Measurements from ENCODE around the gene CYB5A. TPM values are rescaled to one million over a fixed set of nuclear protein-coding genes. Genes with fewer than 3 reads are reported as not detected.

Gene CYB5A
- total and polyA plus RNA-seq, 8 donors, result 238 to 508 (median 259) TPM

DNA sequence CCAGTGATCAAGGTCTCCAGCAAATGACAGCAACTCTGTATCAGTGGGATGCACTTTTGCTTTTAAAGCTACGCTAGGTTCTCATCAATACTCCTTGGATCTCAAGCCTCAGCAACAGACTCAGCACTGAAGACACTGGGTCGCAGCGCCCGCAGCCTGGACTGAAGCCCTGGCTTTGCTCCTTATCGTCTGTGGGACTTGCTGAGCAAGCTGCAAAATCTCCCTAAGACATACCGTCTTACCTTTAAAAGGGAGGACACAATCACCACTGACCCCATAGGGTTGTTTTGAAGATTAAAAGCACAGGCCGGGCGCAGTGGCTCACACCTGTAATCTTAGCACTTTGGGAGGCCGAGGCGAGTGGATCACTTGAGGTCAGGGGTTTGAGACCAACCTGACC lies 8.1 kb downstream of the CYB5A start:
- Histone ChIP-seq H3K27ac (peak overlapping the region in 1 of 2 donors; percentile 70), H3K27me3 (no peaks in the 10 kb centered on the region), H3K9me3 (no peaks in the 10 kb centered on the region), H3K36me3 (no peaks in the 10 kb centered on the region), H3K4me1 (peaks cover 31 to 87% of the 10 kb centered on the region in 2 donors), H3K4me3 (no peak overlapping the region)
- DNase-seq (no peak), ATAC-seq (no peak)
- TF ChIP-seq, protein P1, sequence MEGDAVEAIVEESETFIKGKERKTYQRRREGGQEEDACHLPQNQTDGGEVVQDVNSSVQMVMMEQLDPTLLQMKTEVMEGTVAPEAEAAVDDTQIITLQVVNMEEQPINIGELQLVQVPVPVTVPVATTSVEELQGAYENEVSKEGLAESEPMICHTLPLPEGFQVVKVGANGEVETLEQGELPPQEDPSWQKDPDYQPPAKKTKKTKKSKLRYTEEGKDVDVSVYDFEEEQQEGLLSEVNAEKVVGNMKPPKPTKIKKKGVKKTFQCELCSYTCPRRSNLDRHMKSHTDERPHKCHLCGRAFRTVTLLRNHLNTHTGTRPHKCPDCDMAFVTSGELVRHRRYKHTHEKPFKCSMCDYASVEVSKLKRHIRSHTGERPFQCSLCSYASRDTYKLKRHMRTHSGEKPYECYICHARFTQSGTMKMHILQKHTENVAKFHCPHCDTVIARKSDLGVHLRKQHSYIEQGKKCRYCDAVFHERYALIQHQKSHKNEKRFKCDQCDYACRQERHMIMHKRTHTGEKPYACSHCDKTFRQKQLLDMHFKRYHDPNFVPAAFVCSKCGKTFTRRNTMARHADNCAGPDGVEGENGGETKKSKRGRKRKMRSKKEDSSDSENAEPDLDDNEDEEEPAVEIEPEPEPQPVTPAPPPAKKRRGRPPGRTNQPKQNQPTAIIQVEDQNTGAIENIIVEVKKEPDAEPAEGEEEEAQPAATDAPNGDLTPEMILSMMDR (IDR thresholded peaks at IDR 0.05), result no peak
- intact Hi-C loops (cut with DNase I), result no loop called here

DNA sequence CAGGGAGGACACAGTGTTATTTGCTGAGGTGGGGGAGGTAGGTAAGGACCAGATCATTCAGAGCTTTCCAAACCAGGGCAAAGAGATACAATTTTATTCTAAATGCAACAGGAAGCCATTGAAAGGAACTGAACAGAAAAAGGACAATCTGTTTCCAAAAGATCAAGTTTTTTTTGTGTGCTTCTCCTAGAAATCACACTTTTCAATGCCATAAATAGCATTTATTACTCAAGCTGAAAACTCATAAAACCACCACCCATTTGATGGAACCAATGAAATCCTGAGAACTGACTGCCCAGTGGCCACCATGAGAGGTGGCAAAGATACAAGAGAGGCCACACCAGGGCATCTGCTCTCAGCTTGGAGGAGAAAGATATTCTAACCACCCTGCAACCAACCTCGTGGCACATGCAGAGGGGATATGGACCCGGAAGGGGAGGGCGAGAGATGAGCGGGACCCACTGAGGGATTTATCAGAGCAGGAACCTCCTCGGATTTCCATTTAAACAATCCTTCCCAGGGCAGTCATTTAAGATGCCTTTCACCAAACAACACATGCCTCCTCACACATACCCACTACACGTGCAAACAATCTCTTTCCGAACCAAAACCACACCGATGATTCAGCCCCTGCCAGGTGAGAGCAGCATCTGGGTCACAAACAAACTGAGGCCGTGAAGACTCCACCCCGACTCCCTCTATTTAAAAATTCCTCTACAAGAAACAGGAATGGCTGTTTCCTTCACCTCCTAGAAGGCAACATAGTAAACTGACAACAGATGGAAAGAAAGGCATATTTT lies 8.8 kb downstream of the CYB5A start:
- Histone ChIP-seq H3K27ac (peak overlapping the region; percentile 36 to 70), H3K36me3 (no peaks in the 10 kb centered on the region), H3K27me3 (no peaks in the 10 kb centered on the region), H3K9me3 (no peaks in the 10 kb centered on the region), H3K4me1 (peaks cover 33 to 82% of the 10 kb centered on the region in 2 donors), H3K4me3 (no peak overlapping the region)
- intact Hi-C loops (cut with DNase I), result no loop called here
- DNase-seq (no peak), ATAC-seq (peak; percentile 3)
- TF ChIP-seq, protein P1 (IDR thresholded peaks at IDR 0.05), result no peak

DNA sequence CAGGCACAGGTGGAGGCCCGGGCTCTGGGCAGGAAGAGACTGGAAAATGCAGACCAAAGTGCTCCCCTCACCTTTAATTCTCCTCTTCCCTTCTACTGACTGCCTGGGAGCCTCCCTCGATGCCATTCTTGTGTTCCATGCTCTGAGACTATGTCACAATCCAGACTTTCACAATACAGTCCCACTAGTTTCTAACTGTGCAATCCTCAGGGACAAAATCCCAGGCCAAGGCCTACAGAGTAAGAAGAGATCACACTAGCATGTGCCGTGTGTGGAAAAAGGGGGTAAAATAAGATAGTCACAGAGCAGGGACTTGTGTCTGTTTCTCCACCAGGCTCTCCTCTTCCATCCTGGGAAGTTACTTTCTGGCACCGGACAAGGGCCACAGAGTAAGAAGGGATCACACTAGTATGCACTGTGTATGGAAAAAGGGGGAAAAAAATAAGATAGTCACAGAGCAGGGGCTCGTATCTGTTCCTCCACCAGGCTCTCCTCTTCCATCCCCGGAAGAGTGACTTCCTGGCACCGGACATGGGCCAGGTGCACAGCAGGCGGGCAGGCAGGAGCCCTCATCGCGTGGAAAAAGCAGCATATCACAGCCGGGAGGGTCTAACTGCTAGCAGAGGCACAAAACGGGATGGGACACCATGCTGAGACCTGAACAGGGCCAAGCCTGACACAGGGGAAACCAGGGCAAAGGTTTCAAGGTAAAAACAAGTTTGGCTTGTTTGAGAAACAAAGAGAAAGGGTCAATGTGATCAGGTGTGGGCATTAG lies 9.6 kb downstream of the CYB5A start:
- H3K27me3 ChIP-seq, result no peaks in the 10 kb centered on the region
- intact Hi-C loops (cut with DNase I), result no loop called here
- H3K4me1 ChIP-seq, result peaks cover 33 to 83% of the 10 kb centered on the region in 2 donors
- H3K4me3 ChIP-seq, result no peak overlapping the region
- H3K36me3 ChIP-seq, result no peaks in the 10 kb centered on the region
- ATAC-seq (peak; percentile 26), DNase-seq (no peak)
- peak overlapping the region; percentile 36 to 70 for H3K27ac ChIP-seq
- H3K9me3 ChIP-seq, result no peaks in the 10 kb centered on the region
- TF ChIP-seq, protein P1 (IDR thresholded peaks at IDR 0.05), result no peak

DNA sequence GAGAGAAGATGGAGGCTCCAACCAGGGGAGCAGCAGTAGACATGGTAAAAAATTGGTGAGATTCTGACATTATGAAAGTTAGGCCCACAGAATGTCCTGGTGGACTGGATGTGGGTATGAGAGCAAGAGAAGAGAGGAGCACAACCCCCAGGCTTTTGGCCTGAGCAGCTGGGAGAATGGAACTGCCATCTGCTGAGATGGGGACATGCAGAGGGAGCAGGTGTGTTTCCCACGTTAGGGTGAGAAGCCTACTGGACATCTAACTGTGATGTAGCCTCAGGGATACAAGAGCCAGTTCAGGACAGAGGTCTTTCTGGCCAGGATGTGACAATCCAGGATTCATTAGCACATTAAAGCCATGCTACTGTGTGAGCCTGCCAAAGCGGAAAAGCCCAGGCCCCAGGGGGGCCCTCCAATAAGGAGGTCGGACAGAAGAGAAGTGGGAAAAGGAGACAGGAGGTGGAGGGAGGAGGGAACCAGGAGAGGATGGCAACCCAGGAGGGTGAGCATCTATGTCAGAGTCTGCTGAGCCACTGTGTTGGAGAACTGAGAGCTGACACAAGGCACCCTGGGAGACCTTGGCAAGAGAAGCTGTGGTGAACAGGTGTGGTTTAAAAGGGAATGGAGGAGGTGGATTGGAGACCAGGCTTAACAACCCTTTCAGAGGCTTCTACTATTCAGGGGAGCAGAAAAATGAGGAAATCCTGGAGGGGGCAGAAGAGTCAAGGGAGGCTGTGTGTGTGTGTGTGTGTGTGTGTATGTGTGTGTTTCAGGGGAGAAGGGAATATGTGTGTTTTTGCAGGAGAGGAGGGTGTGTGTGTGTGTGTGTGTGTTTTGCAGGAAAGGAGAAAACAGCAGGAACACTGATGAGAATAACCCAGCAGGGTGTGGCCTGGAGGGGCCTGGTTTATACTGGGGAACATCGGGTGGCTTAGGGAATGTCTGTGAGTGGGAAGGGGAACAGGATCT lies 10.5 kb downstream of the CYB5A start:
- Histone ChIP-seq H3K27me3 (no peaks in the 10 kb centered on the region), H3K27ac (peak overlapping the region; percentile 36 to 70), H3K9me3 (no peaks in the 10 kb centered on the region), H3K36me3 (no peaks in the 10 kb centered on the region), H3K4me1 (peaks cover 33 to 80% of the 10 kb centered on the region in 2 donors), H3K4me3 (no peak overlapping the region)
- TF ChIP-seq, protein P1 (IDR thresholded peaks at IDR 0.05), result no peak
- DNase-seq (no peak), ATAC-seq (peak; percentile 14)
- intact Hi-C loops (cut with DNase I), result no loop called here

Measured in left lung (tissue), 10 donors.